C4-2B (cell line): ENCODE measurements around the gene C11orf98.
"Not testable (repeated sequence)": the region's sequence is repeated elsewhere in the genome, so short reads cannot be mapped to it uniquely, and the experiment has no call there.

Experiments used
- H3K27ac ChIP-seq: fragments of 450-650 bp; 2 replicates; pipeline ENCODE4 v1.5.1; 2017
- ZFX ChIP-seq: fragments of 450-650 bp; IDR thresholded peaks from 2 replicates; pipeline ENCODE4 v1.6.1; 2017
- TF ChIP-seq, protein P1 (sequence below): fragments of 450-650 bp; conservative IDR thresholded peaks from 2 replicates; pipeline ENCODE4 v1.5.1; 2017; ENCODE audit warnings: mild to moderate bottlenecking

C11orf98 gene

GRCh38 chr11:62664405-62665074, 470 bp downstream of the C11orf98 start:
- H3K27ac ChIP-seq = peak overlapping the region; percentile 98
- no peak for TF ChIP-seq ZFX
- TF ChIP-seq, protein P1, sequence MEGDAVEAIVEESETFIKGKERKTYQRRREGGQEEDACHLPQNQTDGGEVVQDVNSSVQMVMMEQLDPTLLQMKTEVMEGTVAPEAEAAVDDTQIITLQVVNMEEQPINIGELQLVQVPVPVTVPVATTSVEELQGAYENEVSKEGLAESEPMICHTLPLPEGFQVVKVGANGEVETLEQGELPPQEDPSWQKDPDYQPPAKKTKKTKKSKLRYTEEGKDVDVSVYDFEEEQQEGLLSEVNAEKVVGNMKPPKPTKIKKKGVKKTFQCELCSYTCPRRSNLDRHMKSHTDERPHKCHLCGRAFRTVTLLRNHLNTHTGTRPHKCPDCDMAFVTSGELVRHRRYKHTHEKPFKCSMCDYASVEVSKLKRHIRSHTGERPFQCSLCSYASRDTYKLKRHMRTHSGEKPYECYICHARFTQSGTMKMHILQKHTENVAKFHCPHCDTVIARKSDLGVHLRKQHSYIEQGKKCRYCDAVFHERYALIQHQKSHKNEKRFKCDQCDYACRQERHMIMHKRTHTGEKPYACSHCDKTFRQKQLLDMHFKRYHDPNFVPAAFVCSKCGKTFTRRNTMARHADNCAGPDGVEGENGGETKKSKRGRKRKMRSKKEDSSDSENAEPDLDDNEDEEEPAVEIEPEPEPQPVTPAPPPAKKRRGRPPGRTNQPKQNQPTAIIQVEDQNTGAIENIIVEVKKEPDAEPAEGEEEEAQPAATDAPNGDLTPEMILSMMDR = no peak

GRCh38 chr11:62656796-62657429, 8.1 kb downstream of the C11orf98 start:
- no peak for TF ChIP-seq ZFX
- TF ChIP-seq, protein P1 = no peak
- H3K27ac ChIP-seq = no peak overlapping the region

- peak overlapping the region; percentile 86 for H3K27ac ChIP-seq
- TF ChIP-seq ZFX = no peak
- TF ChIP-seq, protein P1 = no peak
Observed at GRCh38 chr11:62654297-62654696, 10.7 kb downstream of the C11orf98 start.

- TF ChIP-seq, protein P1 = no peak
- TF ChIP-seq ZFX = no peak
Observed at GRCh38 chr11:62652161-62653006, 12.6 kb downstream of the C11orf98 start.

GRCh38 chr11:62650283-62650682, 14.7 kb downstream of the C11orf98 start:
- H3K27ac ChIP-seq = not testable (repeated sequence)

More at GRCh38 chr11:62652161-62653006, 12.6 kb downstream of the C11orf98 start:
- peak overlapping the region; percentile 86 for H3K27ac ChIP-seq

DNA sequence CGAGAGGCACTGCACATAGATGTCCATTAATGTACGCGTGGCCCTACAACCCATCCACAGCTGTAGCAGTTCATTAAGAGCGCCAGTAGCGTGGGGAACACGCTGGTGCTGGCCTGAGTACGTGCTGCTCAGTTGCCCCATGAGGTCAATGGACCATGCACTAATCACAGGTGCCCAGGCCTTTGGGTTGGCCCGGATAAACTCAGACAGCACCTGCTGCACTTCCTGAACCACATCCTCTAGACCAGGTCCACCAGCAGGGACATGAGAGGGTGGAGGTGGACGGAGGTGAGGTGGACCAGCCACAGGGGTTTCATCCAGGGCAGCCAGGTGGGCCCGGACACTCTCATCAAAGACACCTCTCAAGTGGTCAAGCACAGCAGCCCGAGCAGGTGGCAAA, 15.5 kb downstream of the C11orf98 start:
- no peak for TF ChIP-seq ZFX
- TF ChIP-seq, protein P1 = no peak
- no peak overlapping the region for H3K27ac ChIP-seq

DNA sequence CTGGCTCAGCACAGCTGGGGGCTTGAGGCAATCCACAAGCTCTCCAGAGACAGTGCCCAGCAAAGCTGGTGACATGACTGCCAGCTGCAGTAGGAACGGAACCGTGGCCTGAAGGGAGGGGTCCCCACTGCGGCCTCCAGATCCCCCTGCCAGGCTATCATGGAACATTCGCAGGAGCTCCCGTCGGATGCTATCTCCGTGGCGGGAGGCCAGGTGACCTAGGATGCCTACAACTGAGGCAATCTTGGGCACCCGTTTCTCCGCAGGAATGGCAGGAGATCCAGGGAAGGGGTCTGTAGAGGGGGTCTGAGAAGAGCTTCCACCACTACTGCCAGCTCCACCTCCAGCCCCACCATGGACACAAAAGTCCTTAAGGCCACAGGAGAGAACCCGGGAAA, 16.0 kb downstream of the C11orf98 start:
- no peak overlapping the region for H3K27ac ChIP-seq
- TF ChIP-seq, protein P1 = no peak
- no peak for TF ChIP-seq ZFX
